ENCODE measurements around the gene RFX2.

DNA sequence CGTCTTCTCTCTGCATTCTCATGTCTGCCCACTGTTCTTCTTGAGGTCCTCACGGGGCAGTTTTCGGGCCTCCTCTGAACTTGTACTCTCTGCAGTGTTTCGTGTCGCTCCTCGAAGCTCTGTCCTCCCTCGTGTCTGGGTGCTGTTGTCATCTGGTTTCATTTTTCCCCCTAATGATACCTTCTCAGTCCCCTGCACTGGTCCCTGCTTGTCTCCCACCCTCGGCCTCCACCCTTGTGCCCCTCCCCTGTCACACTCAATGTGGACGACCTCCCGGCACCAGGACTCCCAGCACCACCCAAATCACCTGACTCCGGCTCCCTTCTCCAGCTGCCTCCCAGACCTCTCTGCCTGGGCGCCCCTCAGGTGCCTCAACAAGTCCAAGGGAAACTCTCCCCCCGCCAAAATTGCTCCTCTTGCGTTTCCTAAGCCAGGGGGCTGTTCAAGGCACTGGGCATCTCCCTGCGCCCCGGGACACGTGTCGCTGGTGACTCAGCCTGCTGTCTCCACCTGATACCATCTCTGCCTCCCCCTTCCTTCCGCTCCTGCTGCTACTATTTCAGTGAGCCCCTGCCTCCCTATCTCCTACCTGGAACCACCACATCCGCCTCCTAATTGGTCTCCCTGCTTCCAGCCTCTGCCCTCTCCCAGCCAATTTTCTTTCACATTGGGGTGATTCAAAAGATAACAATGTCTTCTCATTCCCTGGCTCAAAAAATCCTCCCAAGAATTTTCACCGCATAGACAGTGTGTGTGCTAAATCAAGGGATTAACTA is 49.5 kb downstream of the RFX2 start:
- TF ChIP-seq, protein P1, sequence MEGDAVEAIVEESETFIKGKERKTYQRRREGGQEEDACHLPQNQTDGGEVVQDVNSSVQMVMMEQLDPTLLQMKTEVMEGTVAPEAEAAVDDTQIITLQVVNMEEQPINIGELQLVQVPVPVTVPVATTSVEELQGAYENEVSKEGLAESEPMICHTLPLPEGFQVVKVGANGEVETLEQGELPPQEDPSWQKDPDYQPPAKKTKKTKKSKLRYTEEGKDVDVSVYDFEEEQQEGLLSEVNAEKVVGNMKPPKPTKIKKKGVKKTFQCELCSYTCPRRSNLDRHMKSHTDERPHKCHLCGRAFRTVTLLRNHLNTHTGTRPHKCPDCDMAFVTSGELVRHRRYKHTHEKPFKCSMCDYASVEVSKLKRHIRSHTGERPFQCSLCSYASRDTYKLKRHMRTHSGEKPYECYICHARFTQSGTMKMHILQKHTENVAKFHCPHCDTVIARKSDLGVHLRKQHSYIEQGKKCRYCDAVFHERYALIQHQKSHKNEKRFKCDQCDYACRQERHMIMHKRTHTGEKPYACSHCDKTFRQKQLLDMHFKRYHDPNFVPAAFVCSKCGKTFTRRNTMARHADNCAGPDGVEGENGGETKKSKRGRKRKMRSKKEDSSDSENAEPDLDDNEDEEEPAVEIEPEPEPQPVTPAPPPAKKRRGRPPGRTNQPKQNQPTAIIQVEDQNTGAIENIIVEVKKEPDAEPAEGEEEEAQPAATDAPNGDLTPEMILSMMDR (IDR thresholded peaks at IDR 0.05 in 2 of 3, conservative IDR thresholded peaks at IDR 0.05 in 1 of 3; ENCODE audit: insufficient read depth in 2 of 3, low read depth in 1 of 3, low read length in 3 of 3), result no peak
- TF ChIP-seq ZNF143 (CRISPR knock-in tag; IDR thresholded peaks at IDR 0.05), result no peak
- TF ChIP-seq JUND (IDR thresholded peaks at IDR 0.05; ENCODE audit: borderline replicate concordance, low read depth, low read length), result peak; percentile 100
- TF ChIP-seq JUND (tag; IDR thresholded peaks at IDR 0.05; ENCODE audit: borderline replicate concordance, low read depth, low read length), result peak; percentile 98; the same call in 2 of the 3 replicates
- TF ChIP-seq, protein P2, sequence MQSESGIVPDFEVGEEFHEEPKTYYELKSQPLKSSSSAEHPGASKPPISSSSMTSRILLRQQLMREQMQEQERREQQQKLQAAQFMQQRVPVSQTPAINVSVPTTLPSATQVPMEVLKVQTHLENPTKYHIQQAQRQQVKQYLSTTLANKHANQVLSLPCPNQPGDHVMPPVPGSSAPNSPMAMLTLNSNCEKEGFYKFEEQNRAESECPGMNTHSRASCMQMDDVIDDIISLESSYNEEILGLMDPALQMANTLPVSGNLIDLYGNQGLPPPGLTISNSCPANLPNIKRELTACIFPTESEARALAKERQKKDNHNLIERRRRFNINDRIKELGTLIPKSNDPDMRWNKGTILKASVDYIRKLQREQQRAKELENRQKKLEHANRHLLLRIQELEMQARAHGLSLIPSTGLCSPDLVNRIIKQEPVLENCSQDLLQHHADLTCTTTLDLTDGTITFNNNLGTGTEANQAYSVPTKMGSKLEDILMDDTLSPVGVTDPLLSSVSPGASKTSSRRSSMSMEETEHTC (IDR thresholded peaks at IDR 0.05), result peak; percentile 74; the same call in 1 of the 2 replicates
- TF ChIP-seq ATF7 (IDR thresholded peaks at IDR 0.05), result peak; percentile 75
- TF ChIP-seq EZH2 (IDR thresholded peaks at IDR 0.05; ENCODE audit: borderline replicate concordance, low read depth, low read length), result no peak
- no peak; the same call in 1 of the 2 replicates for TF ChIP-seq POLR2AphosphoS5 (IDR thresholded peaks at IDR 0.05; ENCODE audit: control insufficient read depth, insufficient read depth, low read depth, low read length)
